Cardiac muscle cell (in vitro differentiated cells and primary cell): ENCODE data around the gene ZBTB7B. TPM values are rescaled to one million over a fixed set of nuclear protein-coding genes. Genes with fewer than 3 reads are reported as not detected.
A peak's percentile ranks its signal among the peaks of the same experiment; 100 is the strongest.

Experiments used
- DNase-seq, 2 donors: peaks; one replicate each; pipeline versions ENCODE4 v3.0.0 to v3.0.0-alpha.2; 2010 to 2017; ENCODE audit warnings: low read depth in 1 of 2, low spot score in 1 of 2
- H3K27ac ChIP-seq: fragments of 200-600 bp; sonication (generic); 2 replicates; pipeline ENCODE4 v1.5.1; 2016
- H3K27me3 ChIP-seq: fragments of 200-600 bp; sonication (generic); 2 replicates; pipeline ENCODE4 v1.6.0; 2016; ENCODE audit warnings: control low read depth
- H3K36me3 ChIP-seq: fragments of 200-600 bp; sonication (generic); 2 replicates; pipeline ENCODE4 v1.5.1; 2016; ENCODE audit warnings: control low read depth
- H3K4me1 ChIP-seq: fragments of 200-600 bp; sonication (generic); 2 replicates; pipeline ENCODE4 v1.8.1; 2017; ENCODE audit warnings: low read depth, mild to moderate bottlenecking, mixed run types
- H3K4me3 ChIP-seq: fragments of 200-600 bp; sonication (generic); 2 replicates; pipeline ENCODE4 v1.5.1; 2016; ENCODE audit warnings: mild to moderate bottlenecking
- H3K9me3 ChIP-seq: fragments of 200-600 bp; sonication (generic); 2 replicates; pipeline ENCODE4 v1.5.1; 2017; ENCODE audit warnings: low read depth, mild to moderate bottlenecking, control low read depth
- polyA plus RNA-seq: library from polyadenylated mRNA; unstranded; fragments of >200 nt; fragmentation: Nextera tagmentation; extraction: Ambion mirVana; gene quantifications from 2 replicates; pipeline ENCODE4 v1.2.1, GENCODE V29; 2016
- total RNA-seq: library from RNA; depleted of rRNA; stranded (reverse); fragments of >200 nt; gene quantifications from 2 replicates; pipeline ENCODE4 v1.2.3, GENCODE V29; 2016
- TF ChIP-seq, protein P1 (sequence below): IDR thresholded peaks from 2 replicates; pipeline ENCODE4 v1.5.1; 2012; ENCODE audit warnings: low read depth, mild to moderate bottlenecking, low read length

ZBTB7B gene
- total and polyA plus RNA-seq, 2 experiments from 2014 or later: 4.7 to 25.6 TPM

DNA sequence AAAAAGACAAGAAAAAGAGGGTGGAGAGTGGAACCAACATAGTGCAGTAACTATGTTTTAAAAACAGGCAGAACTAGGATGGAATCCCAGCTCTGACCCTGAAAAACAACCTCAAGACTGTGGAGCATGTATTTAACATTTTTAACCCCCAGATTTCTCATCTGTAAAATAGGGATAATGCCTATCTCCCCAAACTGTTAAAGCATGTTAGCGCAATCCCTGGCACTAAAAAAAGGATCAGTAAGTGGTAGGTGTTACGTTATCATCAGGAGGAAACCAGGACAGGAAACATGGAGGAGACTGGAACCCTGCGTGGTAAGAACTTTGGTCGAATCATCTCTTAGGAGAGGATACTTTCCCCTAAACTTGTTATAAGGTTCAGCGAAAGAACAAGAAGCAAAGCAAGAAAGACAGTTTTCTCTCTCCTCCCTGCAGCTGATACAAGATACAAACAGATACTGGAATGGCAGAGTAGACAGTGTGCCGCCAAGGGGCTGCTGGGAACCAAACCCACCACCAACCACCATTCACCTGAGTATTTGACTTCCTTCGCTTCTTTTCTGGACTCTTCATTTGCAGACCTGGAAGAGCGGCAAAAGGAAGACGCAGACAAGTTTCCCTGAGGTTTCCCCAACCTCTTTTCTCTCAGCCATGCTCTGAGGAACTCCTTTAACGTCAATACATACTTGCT, 42.0 kb upstream of the ZBTB7B start:
- no peaks in the 10 kb centered on the region for H3K27me3 ChIP-seq
- no peaks in the 10 kb centered on the region for H3K9me3 ChIP-seq
- H3K4me3 ChIP-seq: peak overlapping the region; percentile 79
- peaks cover 17% of the 10 kb centered on the region for H3K4me1 ChIP-seq
- H3K36me3 ChIP-seq: no peaks in the 10 kb centered on the region
- peak overlapping the region; percentile 99 for H3K27ac ChIP-seq
- TF ChIP-seq, protein P1, sequence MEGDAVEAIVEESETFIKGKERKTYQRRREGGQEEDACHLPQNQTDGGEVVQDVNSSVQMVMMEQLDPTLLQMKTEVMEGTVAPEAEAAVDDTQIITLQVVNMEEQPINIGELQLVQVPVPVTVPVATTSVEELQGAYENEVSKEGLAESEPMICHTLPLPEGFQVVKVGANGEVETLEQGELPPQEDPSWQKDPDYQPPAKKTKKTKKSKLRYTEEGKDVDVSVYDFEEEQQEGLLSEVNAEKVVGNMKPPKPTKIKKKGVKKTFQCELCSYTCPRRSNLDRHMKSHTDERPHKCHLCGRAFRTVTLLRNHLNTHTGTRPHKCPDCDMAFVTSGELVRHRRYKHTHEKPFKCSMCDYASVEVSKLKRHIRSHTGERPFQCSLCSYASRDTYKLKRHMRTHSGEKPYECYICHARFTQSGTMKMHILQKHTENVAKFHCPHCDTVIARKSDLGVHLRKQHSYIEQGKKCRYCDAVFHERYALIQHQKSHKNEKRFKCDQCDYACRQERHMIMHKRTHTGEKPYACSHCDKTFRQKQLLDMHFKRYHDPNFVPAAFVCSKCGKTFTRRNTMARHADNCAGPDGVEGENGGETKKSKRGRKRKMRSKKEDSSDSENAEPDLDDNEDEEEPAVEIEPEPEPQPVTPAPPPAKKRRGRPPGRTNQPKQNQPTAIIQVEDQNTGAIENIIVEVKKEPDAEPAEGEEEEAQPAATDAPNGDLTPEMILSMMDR: no peak
- no peak for DNase-seq

DNA sequence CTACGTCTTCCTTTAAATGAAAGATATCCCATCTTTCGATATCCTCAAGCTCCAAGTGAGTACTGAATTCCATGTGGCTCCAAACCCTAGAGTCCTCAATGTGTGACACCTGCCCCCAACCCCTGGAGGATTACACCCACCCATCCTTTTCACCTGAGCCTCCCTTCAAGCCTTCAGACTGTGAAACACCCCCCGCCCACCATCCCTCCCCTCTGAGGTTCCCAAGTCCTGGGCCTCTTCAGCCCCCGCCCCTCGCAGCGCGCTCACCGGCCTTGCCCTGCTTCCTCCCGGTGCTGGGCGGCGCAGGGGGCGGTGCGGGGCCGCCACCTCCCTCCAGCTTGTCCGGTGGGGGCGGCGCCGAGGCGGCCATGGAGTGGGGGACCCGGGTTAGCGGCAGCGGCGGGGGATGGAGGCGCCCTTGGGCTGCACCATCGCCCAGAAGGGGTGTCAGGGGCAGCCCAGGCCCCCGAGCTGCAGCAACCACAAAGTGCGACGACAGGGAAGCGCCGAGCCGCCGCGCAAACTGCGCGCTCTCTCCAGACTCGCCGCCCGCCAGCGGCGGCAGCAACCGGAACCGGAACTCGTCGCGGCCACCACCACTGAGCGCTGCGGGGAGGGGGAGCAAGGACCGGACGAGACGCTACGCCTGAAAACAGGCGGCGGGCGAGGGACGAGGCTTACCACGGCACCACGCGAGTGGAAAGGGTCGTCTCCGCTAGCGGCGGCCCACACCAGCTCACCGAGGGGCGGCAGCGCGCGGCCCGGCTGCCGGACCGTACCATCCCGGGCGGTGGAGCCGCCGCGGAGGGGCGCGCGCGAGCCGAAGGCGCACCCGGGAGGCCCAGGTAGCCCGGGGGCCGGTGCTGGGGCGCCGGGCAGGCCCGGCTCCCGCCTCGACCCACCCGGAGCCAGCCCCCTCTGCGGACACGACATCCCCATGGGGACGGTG, 41.1 kb upstream of the ZBTB7B start, which contains the start of gene PYGO2:
TSS of gene PYGO2 (minus strand) at position 576 of the 949 bp plus-strand sequence. CDS start at position 370, 206 bp downstream.
- TF ChIP-seq, protein P1: peak; percentile 34
- Histone ChIP-seq H3K4me1 (peaks cover 15% of the 10 kb centered on the region), H3K27ac (peak within 1 kb of the TSS; percentile 99), H3K36me3 (peaks cover under 1% of the 10 kb centered on the region), H3K9me3 (no peaks in the 10 kb centered on the region), H3K27me3 (no peaks in the 10 kb centered on the region), H3K4me3 (peak within 1 kb of the TSS; percentile 79)
- DNase-seq: peak; percentile 85 to 89

DNA sequence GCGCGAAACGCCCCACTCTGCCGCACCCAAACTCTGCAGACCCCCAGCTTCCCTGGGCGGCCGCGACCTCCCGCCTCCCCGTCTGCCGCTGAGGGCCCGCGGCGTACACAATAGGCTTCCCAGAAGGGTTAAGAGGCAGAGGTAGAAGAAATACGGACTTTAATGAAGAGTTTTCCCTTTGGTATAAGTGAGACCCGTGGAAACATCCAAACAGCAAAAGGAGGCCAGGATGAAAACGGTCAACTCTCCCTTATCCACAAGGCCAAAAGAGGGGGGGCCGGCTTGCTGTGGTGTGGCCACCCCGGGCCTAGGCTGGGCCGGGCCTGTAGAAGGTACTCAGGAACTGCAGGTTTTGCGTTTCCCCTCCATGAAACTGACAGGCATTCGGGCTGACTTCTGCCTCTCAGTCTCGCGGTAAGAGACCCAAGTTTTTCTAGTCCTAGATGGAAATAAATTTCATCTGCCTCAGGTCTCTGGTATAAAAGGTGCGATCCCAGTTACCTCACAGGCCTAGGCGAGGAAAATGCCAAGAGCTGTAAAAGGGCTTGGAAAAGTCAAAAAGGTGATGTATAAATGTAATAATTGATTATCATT, 40.3 kb upstream of the ZBTB7B start:
- H3K36me3 ChIP-seq: peaks cover 9% of the 10 kb centered on the region

DNA sequence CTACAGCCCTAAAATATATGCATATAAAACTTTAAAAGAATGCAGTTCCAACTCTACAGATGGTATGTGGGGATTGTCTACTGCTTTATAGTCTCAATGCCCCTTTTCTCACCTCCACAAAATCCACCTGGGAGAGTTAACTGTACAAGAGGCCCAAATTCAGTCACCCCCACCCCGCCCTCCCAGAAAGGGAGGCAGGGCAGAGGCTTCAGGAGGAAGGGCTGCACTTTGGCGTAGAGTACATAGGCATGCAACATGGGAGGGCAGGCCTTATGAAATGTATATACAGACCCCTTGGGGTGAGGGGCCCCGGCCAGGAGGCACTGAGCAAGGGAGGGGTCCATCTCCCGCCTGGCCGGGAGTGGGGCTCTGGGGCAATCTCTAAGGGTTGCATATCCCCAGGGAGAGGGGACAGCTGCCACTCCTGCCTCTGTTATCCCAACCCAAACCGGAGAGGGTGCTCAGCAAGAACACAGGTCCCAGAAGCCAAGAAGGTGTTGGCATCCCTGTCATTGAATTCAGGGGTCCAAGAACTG, 39.7 kb upstream of the ZBTB7B start:
- DNase-seq: no peak
- Histone ChIP-seq H3K27me3 (no peaks in the 10 kb centered on the region), H3K27ac (peak overlapping the region; percentile 99), H3K4me3 (peak overlapping the region; percentile 79), H3K36me3 (peaks cover 12% of the 10 kb centered on the region), H3K4me1 (peaks cover 12% of the 10 kb centered on the region), H3K9me3 (no peaks in the 10 kb centered on the region)
- TF ChIP-seq, protein P1: no peak

More for the DNA sequence above, 40.3 kb upstream of the ZBTB7B start:
- TF ChIP-seq, protein P1: no peak
- H3K9me3 ChIP-seq: no peaks in the 10 kb centered on the region
- peak; percentile 32 to 45 for DNase-seq
- peak overlapping the region; percentile 79 for H3K4me3 ChIP-seq
- peak overlapping the region; percentile 99 for H3K27ac ChIP-seq
- H3K27me3 ChIP-seq: no peaks in the 10 kb centered on the region
- H3K4me1 ChIP-seq: peaks cover 12% of the 10 kb centered on the region

DNA sequence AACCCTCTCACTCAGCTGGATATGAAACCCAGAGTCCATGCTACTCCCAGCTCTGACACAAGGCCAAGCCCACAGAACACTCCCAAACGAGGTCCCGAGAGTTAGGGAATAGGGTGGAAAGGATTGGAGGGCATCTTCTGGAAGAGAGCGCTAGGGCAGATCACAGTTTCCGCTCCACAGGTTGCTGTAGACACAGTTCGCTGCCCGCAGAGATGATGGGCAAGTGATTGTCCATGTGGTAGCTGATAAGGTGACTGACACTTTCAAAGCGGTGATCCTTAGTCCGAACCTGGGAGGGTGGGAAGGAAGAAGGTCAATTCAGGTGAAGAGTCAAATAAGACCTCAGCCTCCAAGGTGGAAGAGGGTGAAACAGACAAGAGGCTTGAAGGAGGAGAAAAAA, 39.0 kb upstream of the ZBTB7B start:
- Histone ChIP-seq H3K4me1 (peaks cover 12% of the 10 kb centered on the region), H3K27me3 (no peaks in the 10 kb centered on the region), H3K27ac (peak overlapping the region; percentile 36), H3K9me3 (no peaks in the 10 kb centered on the region), H3K36me3 (peaks cover 12% of the 10 kb centered on the region), H3K4me3 (no peak overlapping the region)
- TF ChIP-seq, protein P1: no peak
- DNase-seq: no peak
